Adrenal gland (tissue), 12 donors: ENCODE data around the gene MAP3K20. TPM values are rescaled to one million over a fixed set of nuclear protein-coding genes. Genes with fewer than 3 reads are reported as not detected.

Source experiments
- DNase-seq, 7 donors: peaks; one replicate each; pipeline ENCODE4 v3.0.0-alpha.2; 2019 to 2020
- H3K27ac ChIP-seq, 5 donors: fragments of 200-600 bp; sonication (generic) in 4 of 5; 1 replicate in 3 of 5; 2 replicates in 2 of 5; pipeline versions ENCODE4 v1.5.1 to v1.8.0; 2016 to 2020; ENCODE audit warnings: mild to moderate bottlenecking in 1 of 5
- H3K27me3 ChIP-seq: fragments of 200-600 bp; 2 replicates; pipeline ENCODE4 v1.8.0; 2021
- H3K36me3 ChIP-seq, 2 donors: fragments of 200-600 bp; replicated peaks in 1 of 2; 1 replicate in 1 of 2; 2 replicates in 1 of 2; pipeline versions ENCODE4 v1.5.1 to v1.8.0; 2018 to 2022
- H3K4me1 ChIP-seq, 2 donors: fragments of 200-600 bp; replicated peaks in 1 of 2; 1 replicate in 1 of 2; 2 replicates in 1 of 2; pipeline versions ENCODE4 v1.5.1 to v1.8.0; 2018 to 2021
- H3K4me3 ChIP-seq, 4 donors: fragments of 200-600 bp; sonication (generic) in 3 of 4; one replicate each; pipeline ENCODE4 v1.5.1; 2016 to 2018
- H3K9me3 ChIP-seq, 3 donors: fragments of 200-600 bp; sonication (generic) in 1 of 3; replicated peaks in 1 of 3; 1 replicate in 2 of 3; 2 replicates in 1 of 3; pipeline versions ENCODE4 v1.5.1 to v1.8.0; 2016 to 2021
- CTCF ChIP-seq, 6 experiments: fragments of 450-650 bp in 4 of 6; fragments of 200-600 bp in 2 of 6; sonication (generic) in 1 of 6; IDR thresholded peaks; 1 replicate in 5 of 6; 2 replicates in 1 of 6; pipeline versions ENCODE4 v1.5.1 to v1.8.0; 2016 to 2021; ENCODE audit warnings: antibody characterized with exemption in 6 of 6, mild to moderate bottlenecking in 2 of 6, moderate library complexity in 1 of 6
- POLR2A ChIP-seq, 2 donors: fragments of 450-650 bp; IDR thresholded peaks; one replicate each; pipeline ENCODE4 v1.6.1; 2017; ENCODE audit warnings: antibody characterized with exemption in 2 of 2, mild to moderate bottlenecking in 2 of 2, moderate library complexity in 1 of 2
- WGBS, 4 donors: extraction: QIAGEN DNeasy Blood & Tissue Kit in 2 of 4; methylation state at CpG; one replicate each; pipeline versions ENCODE4 v1.1.5 to v1.1.7; 2013 to 2017; 5-methylcytosine and 5-hydroxymethylcytosine counted together
- intact Hi-C, 2 donors: fragments of 100-400 bp; cut with DNase I; formaldehyde crosslinking; loops; one replicate each; pipeline versions ENCODE4 v1.14.1 to v1.15.0; 2022 to 2023
- polyA plus RNA-seq, 3 donors: library from polyadenylated mRNA; stranded (reverse); fragments of 200-250 nt in 2 of 3; fragments of 350-450 nt in 1 of 3; fragmentation: Illumina TruSeq in 1 of 3; extraction: RNeasy Lipid Tissue Mini Kit (QIAGEN cat#74804) in 1 of 3; gene quantifications; one replicate each; pipeline ENCODE4 v1.2.3, GENCODE V29; 2013 to 2014
- total RNA-seq, 9 donors: library from RNA; depleted of rRNA in 4 of 9; stranded (reverse); fragments of >200 nt in 4 of 9; fragments of 120-200 nt in 1 of 9; fragmentation: NEBNext Ultra II Directional in 1 of 9; extraction: Animal tissue kit (Norgen Biotek cat#: 25700) in 1 of 9; gene quantifications; one replicate each; pipeline versions ENCODE4 v1.1.0 to v1.2.4, GENCODE V29; 2013 to 2023
- donor health status: healthy with polysubstance abuse.
- donor health status: Bipolar disorder and iron deficiency.
- donor health status: DM: yes; HTN: yes; CAD: no.
- donor health status: DM: no; HTN: no; CAD: no.
- donor health status: DM: no; HTN: no; CAD: no.
- donor health status: DM: yes; HTN: yes; CAD: no.

The MAP3K20 gene
- total and polyA plus RNA-seq, 12 donors, result 8.1 to 54.2 (median 25.4) TPM

GRCh38 chr2:173271135-173271534, 195.5 kb downstream of the MAP3K20 start:
- Histone ChIP-seq H3K4me1 (no peaks in the 10 kb centered on the region), H3K4me3 (no peak overlapping the region), H3K27me3 (no peaks in the 10 kb centered on the region), H3K9me3 (no peaks in the 10 kb centered on the region), H3K27ac (no peak overlapping the region), H3K36me3 (no peaks in the 10 kb centered on the region)
- no peak for DNase-seq
- no peak for TF ChIP-seq CTCF (IDR thresholded peaks at IDR 0.05)
- TF ChIP-seq POLR2A (IDR thresholded peaks at IDR 0.05), result no peak
- intact Hi-C loops, result no loop called here
- WGBS, 4 donors, result 74 to 79% (median 76%) methylated on average over 2 of the region's 2 CpGs

GRCh38 chr2:173271825-173272224, 196.2 kb downstream of the MAP3K20 start:
- TF ChIP-seq CTCF (IDR thresholded peaks at IDR 0.05) (no peak), POLR2A (IDR thresholded peaks at IDR 0.05) (no peak)
- intact Hi-C loops, result no loop called here
- H3K27ac ChIP-seq, result no peak overlapping the region
- no peaks in the 10 kb centered on the region for H3K27me3 ChIP-seq
- DNase-seq, result no peak
- H3K9me3 ChIP-seq, result no peaks in the 10 kb centered on the region
- H3K4me3 ChIP-seq, result no peak overlapping the region
- H3K36me3 ChIP-seq, result no peaks in the 10 kb centered on the region
- H3K4me1 ChIP-seq, result no peaks in the 10 kb centered on the region
- WGBS, 4 donors, result 66 to 74% (median 69%) methylated on average over 5 of the region's 5 CpGs

GRCh38 chr2:173272849-173273248, 197.2 kb downstream of the MAP3K20 start:
- H3K27me3 ChIP-seq, result no peaks in the 10 kb centered on the region
- TF ChIP-seq CTCF (IDR thresholded peaks at IDR 0.05) (no peak), POLR2A (IDR thresholded peaks at IDR 0.05) (no peak)
- no peak overlapping the region for H3K27ac ChIP-seq
- 66 to 75% (median 71%) methylated on average over 3 of the region's 3 CpGs for WGBS, 4 donors
- H3K4me1 ChIP-seq, result no peaks in the 10 kb centered on the region
- no peak overlapping the region for H3K4me3 ChIP-seq
- DNase-seq, result no peak
- no peaks in the 10 kb centered on the region for H3K36me3 ChIP-seq
- no peaks in the 10 kb centered on the region for H3K9me3 ChIP-seq
- intact Hi-C loops, result no loop called here

- H3K4me3 ChIP-seq, result no peak overlapping the region
- DNase-seq, result no peak
- H3K9me3 ChIP-seq, result no peaks in the 10 kb centered on the region
- TF ChIP-seq POLR2A (IDR thresholded peaks at IDR 0.05) (no peak), CTCF (IDR thresholded peaks at IDR 0.05) (no peak)
- no peak overlapping the region for H3K27ac ChIP-seq
- H3K36me3 ChIP-seq, result no peaks in the 10 kb centered on the region
- intact Hi-C loops, result no loop called here
- H3K27me3 ChIP-seq, result no peaks in the 10 kb centered on the region
- no peaks in the 10 kb centered on the region for H3K4me1 ChIP-seq
- 67 to 74% (median 69%) methylated on average over 3 of the region's 3 CpGs for WGBS, 4 donors
Measured at GRCh38 chr2:173278794-173279526, 203.3 kb downstream of the MAP3K20 start.
